ENCODE data around the gene LRTM2. TPM values are rescaled to one million over a fixed set of nuclear protein-coding genes. Genes with fewer than 3 reads are reported as not detected.

Gene LRTM2
- total RNA-seq, 1 experiment from 2014 or later: not detected

DNA sequence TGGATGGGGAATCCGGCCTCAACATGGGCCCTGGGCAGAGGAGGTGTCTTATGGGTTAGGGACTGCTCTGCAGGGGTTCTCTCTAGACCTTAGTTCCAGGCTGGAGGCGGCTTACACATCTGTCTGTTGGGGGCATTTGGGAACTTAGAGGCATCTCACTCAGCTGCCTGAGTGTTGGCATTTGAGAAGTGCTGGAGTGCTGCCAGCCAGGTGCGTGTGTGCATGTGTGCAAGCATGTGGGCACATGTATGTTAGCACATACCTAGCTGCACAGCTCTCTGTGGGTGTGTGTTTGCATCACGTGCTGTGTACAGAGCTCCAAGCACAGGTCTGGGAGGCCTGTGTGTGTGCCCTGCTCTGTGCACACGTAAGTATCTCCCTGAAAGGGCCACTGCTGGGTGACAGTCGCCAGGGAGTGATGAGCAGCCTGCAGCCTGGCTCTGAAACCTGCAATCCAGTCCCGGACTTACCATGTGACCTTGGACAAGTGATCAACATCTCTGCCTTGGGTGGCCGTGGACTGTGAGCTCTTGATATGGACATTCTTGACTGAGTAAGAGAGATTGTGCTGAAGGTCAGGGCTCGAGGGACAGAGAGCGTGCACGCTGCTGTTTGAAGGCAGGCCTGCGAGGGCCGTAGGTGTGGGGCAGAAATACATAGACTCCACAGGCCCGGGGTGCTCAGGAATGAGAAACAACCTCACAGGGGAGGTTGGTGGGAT, 5.2 kb downstream of the LRTM2 start:
- in situ Hi-C loops (cut with HindIII; ENCODE audit: low pct_unique_long_range_greater_than_20kb, low sequenced_read_pairs): no loop called here
- no peaks in the 10 kb centered on the region for H3K4me1 ChIP-seq (ENCODE audit: control insufficient read depth, insufficient read depth, low read length)
- DNase-seq (ENCODE audit: low read depth, low spot score): no peak

DNA sequence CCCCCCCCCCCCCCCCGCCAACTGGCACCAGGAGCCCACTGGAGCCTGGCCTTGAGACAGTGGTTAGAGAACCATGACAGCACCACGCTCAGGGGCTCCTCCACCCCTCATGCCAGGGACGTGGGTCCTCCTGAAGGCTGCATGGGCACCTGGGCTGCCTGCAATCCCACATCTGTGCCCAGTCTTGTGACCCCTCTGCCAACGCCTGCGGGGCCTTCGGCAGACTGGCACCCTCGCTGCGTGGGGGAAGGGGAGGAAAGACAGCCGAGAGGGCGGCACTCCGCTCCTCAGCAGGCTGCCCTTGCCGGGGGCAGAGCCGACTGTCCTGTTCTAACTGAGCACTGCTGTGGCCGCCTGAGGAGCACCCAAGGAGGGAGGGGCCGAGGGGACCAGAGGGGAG, 6.0 kb downstream of the LRTM2 start:
- no peak overlapping the region for H3K27ac ChIP-seq (ENCODE audit: low read length)
- DNase-seq (ENCODE audit: low read depth, low spot score): no peak
- ATAC-seq: no peak
- no peak overlapping the region for H3K4me3 ChIP-seq (ENCODE audit: low read depth in 2 of 2, low read length in 2 of 2)
- no peaks in the 10 kb centered on the region for H3K4me1 ChIP-seq (ENCODE audit: control insufficient read depth, insufficient read depth, low read length)
- H3K9me3 ChIP-seq (ENCODE audit: control insufficient read depth, insufficient read depth, low read depth, low read length): no peaks in the 10 kb centered on the region
- no peaks in the 10 kb centered on the region; the same call in 1 of the 2 replicates for H3K27me3 ChIP-seq (ENCODE audit: control insufficient read depth, insufficient read depth, low read length)
- in situ Hi-C loops (cut with HindIII; ENCODE audit: low pct_unique_long_range_greater_than_20kb, low sequenced_read_pairs) (no loop called here), intact Hi-C loops (cut with micrococcal nuclease; ENCODE audit: unreplicated experiment) (no loop called here)
- ChIA-PET POLR2A (no interaction called here), CTCF (no interaction called here)
- TF ChIP-seq SIN3A (IDR thresholded peaks at IDR 0.05; ENCODE audit: borderline replicate concordance, insufficient read depth, low read depth, low read length): no peak
- TF ChIP-seq POLR2AphosphoS5 (IDR thresholded peaks at IDR 0.05; ENCODE audit: low read depth, low read length): no peak
- TF ChIP-seq, protein P1, sequence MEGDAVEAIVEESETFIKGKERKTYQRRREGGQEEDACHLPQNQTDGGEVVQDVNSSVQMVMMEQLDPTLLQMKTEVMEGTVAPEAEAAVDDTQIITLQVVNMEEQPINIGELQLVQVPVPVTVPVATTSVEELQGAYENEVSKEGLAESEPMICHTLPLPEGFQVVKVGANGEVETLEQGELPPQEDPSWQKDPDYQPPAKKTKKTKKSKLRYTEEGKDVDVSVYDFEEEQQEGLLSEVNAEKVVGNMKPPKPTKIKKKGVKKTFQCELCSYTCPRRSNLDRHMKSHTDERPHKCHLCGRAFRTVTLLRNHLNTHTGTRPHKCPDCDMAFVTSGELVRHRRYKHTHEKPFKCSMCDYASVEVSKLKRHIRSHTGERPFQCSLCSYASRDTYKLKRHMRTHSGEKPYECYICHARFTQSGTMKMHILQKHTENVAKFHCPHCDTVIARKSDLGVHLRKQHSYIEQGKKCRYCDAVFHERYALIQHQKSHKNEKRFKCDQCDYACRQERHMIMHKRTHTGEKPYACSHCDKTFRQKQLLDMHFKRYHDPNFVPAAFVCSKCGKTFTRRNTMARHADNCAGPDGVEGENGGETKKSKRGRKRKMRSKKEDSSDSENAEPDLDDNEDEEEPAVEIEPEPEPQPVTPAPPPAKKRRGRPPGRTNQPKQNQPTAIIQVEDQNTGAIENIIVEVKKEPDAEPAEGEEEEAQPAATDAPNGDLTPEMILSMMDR (IDR thresholded peaks at IDR 0.05): no peak
- TF ChIP-seq, protein P2, sequence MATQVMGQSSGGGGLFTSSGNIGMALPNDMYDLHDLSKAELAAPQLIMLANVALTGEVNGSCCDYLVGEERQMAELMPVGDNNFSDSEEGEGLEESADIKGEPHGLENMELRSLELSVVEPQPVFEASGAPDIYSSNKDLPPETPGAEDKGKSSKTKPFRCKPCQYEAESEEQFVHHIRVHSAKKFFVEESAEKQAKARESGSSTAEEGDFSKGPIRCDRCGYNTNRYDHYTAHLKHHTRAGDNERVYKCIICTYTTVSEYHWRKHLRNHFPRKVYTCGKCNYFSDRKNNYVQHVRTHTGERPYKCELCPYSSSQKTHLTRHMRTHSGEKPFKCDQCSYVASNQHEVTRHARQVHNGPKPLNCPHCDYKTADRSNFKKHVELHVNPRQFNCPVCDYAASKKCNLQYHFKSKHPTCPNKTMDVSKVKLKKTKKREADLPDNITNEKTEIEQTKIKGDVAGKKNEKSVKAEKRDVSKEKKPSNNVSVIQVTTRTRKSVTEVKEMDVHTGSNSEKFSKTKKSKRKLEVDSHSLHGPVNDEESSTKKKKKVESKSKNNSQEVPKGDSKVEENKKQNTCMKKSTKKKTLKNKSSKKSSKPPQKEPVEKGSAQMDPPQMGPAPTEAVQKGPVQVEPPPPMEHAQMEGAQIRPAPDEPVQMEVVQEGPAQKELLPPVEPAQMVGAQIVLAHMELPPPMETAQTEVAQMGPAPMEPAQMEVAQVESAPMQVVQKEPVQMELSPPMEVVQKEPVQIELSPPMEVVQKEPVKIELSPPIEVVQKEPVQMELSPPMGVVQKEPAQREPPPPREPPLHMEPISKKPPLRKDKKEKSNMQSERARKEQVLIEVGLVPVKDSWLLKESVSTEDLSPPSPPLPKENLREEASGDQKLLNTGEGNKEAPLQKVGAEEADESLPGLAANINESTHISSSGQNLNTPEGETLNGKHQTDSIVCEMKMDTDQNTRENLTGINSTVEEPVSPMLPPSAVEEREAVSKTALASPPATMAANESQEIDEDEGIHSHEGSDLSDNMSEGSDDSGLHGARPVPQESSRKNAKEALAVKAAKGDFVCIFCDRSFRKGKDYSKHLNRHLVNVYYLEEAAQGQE (IDR thresholded peaks at IDR 0.05; ENCODE audit: insufficient read depth in 1 of 2, low read depth in 2 of 2, low read length in 1 of 2): no peak
- no peak for TF ChIP-seq TCF7L2 (IDR thresholded peaks at IDR 0.05; ENCODE audit: low read depth, low read length)
- BruUV-seq (replicated peaks): no TSS peak
- no peaks in the 10 kb centered on the region for H3K36me3 ChIP-seq (ENCODE audit: control insufficient read depth, insufficient read depth, low read length)

More for the DNA sequence above, 5.2 kb downstream of the LRTM2 start:
- Histone ChIP-seq H3K4me3 (ENCODE audit: low read depth in 2 of 2, low read length in 2 of 2) (no peak overlapping the region), H3K27ac (ENCODE audit: low read length) (no peak overlapping the region), H3K9me3 (ENCODE audit: control insufficient read depth, insufficient read depth, low read depth, low read length) (no peaks in the 10 kb centered on the region), H3K27me3 (ENCODE audit: control insufficient read depth, insufficient read depth, low read length) (no peaks in the 10 kb centered on the region; the same call in 1 of the 2 replicates), H3K36me3 (ENCODE audit: control insufficient read depth, insufficient read depth, low read length) (no peaks in the 10 kb centered on the region)
- intact Hi-C loops (cut with micrococcal nuclease; ENCODE audit: unreplicated experiment): no loop called here
- no peak for ATAC-seq
- BruUV-seq (replicated peaks): no TSS peak
- ChIA-PET CTCF (no interaction called here), POLR2A (no interaction called here)
- TF ChIP-seq POLR2AphosphoS5 (IDR thresholded peaks at IDR 0.05; ENCODE audit: low read depth, low read length) (no peak), TCF7L2 (IDR thresholded peaks at IDR 0.05; ENCODE audit: low read depth, low read length) (no peak), SIN3A (IDR thresholded peaks at IDR 0.05; ENCODE audit: borderline replicate concordance, insufficient read depth, low read depth, low read length) (no peak)
- TF ChIP-seq, protein P2 (IDR thresholded peaks at IDR 0.05; ENCODE audit: insufficient read depth in 1 of 2, low read depth in 2 of 2, low read length in 1 of 2): no peak
- TF ChIP-seq, protein P1 (IDR thresholded peaks at IDR 0.05): no peak
